GM12892 (cell line): ENCODE data around the gene TEX52.

ENCODE experiments used
- POLR2A ChIP-seq: IDR thresholded peaks from 2 replicates; pipeline ENCODE4 v1.6.1; 2011; ENCODE audit warnings: low read depth, low read length, control low read depth
- POLR2AphosphoS5 ChIP-seq: IDR thresholded peaks from 2 replicates; pipeline ENCODE4 v1.6.1; 2011; ENCODE audit warnings: low read depth, low read length, control low read depth

GRCh38 chr12:2800046-2800570, 56.7 kb downstream of the TEX52 start:
- TF ChIP-seq POLR2A (no peak), POLR2AphosphoS5 (no peak)
